Spleen (tissue), 11 donors: Measurements from ENCODE around the gene NCL. TPM values are rescaled to one million over a fixed set of nuclear protein-coding genes. Genes with fewer than 3 reads are reported as not detected.
"Not testable (repeated sequence)": the region's sequence is repeated elsewhere in the genome, so short reads cannot be mapped to it uniquely, and the experiment has no call there.

Source experiments
- DNase-seq: peaks from one replicate; pipeline ENCODE4 v3.0.0-alpha.2; 2020
- H3K27ac ChIP-seq, 8 donors: fragments of 200-600 bp; sonication (generic) in 7 of 8; 1 replicate in 4 of 8; 2 replicates in 4 of 8; pipeline versions ENCODE4 v1.5.0 to v1.8.0; 2016 to 2021; ENCODE audit warnings: inconsistent platforms in 4 of 8, mild to moderate bottlenecking in 4 of 8, moderate library complexity in 1 of 8
- H3K27me3 ChIP-seq, 7 donors: fragments of 200-600 bp; sonication (generic) in 6 of 7; replicated peaks in 1 of 7; 1 replicate in 4 of 7; 2 replicates in 3 of 7; pipeline versions ENCODE4 v1.5.0 to v1.8.0; 2016 to 2021; ENCODE audit warnings: inconsistent platforms in 3 of 7, mild to moderate bottlenecking in 1 of 7
- H3K36me3 ChIP-seq, 6 donors: fragments of 200-600 bp; sonication (generic) in 5 of 6; 1 replicate in 4 of 6; 2 replicates in 2 of 6; pipeline versions ENCODE4 v1.5.0 to v1.8.0; 2016 to 2021; ENCODE audit warnings: inconsistent platforms in 2 of 6
- H3K4me1 ChIP-seq, 6 donors: fragments of 200-600 bp; sonication (generic) in 5 of 6; 1 replicate in 3 of 6; 2 replicates in 3 of 6; pipeline versions ENCODE4 v1.5.0 to v1.8.0; 2016 to 2021; ENCODE audit warnings: inconsistent platforms in 3 of 6
- H3K4me3 ChIP-seq, 8 donors: fragments of 200-600 bp; sonication (generic) in 7 of 8; 1 replicate in 4 of 8; 2 replicates in 4 of 8; pipeline versions ENCODE4 v1.5.0 to v1.8.0; 2016 to 2021; ENCODE audit warnings: inconsistent platforms in 4 of 8, mild to moderate bottlenecking in 4 of 8, moderate library complexity in 2 of 8
- H3K9me3 ChIP-seq, 8 donors: fragments of 200-600 bp; sonication (generic) in 7 of 8; 1 replicate in 4 of 8; 2 replicates in 4 of 8; pipeline versions ENCODE4 v1.5.0 to v1.8.0; 2016 to 2021; ENCODE audit warnings: inconsistent platforms in 4 of 8
- WGBS, 5 donors: extraction: QIAGEN DNeasy Blood & Tissue Kit in 3 of 5; methylation state at CpG; one replicate each; pipeline versions ENCODE4 v1.1.5 to v1.1.7; 2013 to 2018; 5-methylcytosine and 5-hydroxymethylcytosine counted together
- intact Hi-C: fragments of 100-400 bp; cut with DNase I; formaldehyde crosslinking; loops from one replicate; pipeline ENCODE4 v1.15.0; 2023; ENCODE audit warnings: low total_unique reads
- polyA plus RNA-seq, 3 donors: library from polyadenylated mRNA; stranded (reverse); fragments of 200-250 nt; gene quantifications; one replicate each; pipeline ENCODE4 v1.2.1, GENCODE V29; 2013
- small RNA-seq, 4 donors: library from RNA; depleted of rRNA; stranded (forward); fragments of <200 nt; gene quantifications; one replicate each; pipeline ENCODE3, GENCODE V24; 2016
- total RNA-seq, 7 donors: library from RNA; depleted of rRNA in 3 of 7; stranded (reverse); fragments of >200 nt in 3 of 7; fragmentation: NEBNext Ultra II Directional in 4 of 7; extraction: Animal tissue kit (Norgen Biotek cat#: 25700) in 4 of 7; gene quantifications; one replicate each; pipeline versions ENCODE4 v1.1.0 to v1.2.1, GENCODE V29; 2016 to 2021
- TF ChIP-seq, protein P1 (sequence below), 11 experiments: fragments of 200-600 bp in 7 of 11; fragments of 450-650 bp in 4 of 11; sonication (generic) in 4 of 11; IDR thresholded peaks in 8 of 11; conservative IDR thresholded peaks in 3 of 11; 1 replicate in 7 of 11; 2 replicates in 4 of 11; pipeline versions ENCODE4 v1.4.0 to v1.8.0; 2016 to 2021; ENCODE audit warnings: antibody characterized with exemption in 11 of 11, inconsistent platforms in 4 of 11, mild to moderate bottlenecking in 1 of 11
- donor health status: healthy with polysubstance abuse.
- donor health status: DM: no; HTN: no; CAD: no; lungs with moderate emphysema.
- donor health status: DM: no; HTN: no; CAD: no.
- donor health status: Bipolar disorder and iron deficiency.
- donor health status: healthy.
- donor health status: DM: no; HTN: no; CAD: no.
- donor health status: DM: yes; HTN: yes; CAD: no.

Gene NCL
- total and polyA plus RNA-seq, 10 donors, result 113 to 424 (median 178) TPM

DNA sequence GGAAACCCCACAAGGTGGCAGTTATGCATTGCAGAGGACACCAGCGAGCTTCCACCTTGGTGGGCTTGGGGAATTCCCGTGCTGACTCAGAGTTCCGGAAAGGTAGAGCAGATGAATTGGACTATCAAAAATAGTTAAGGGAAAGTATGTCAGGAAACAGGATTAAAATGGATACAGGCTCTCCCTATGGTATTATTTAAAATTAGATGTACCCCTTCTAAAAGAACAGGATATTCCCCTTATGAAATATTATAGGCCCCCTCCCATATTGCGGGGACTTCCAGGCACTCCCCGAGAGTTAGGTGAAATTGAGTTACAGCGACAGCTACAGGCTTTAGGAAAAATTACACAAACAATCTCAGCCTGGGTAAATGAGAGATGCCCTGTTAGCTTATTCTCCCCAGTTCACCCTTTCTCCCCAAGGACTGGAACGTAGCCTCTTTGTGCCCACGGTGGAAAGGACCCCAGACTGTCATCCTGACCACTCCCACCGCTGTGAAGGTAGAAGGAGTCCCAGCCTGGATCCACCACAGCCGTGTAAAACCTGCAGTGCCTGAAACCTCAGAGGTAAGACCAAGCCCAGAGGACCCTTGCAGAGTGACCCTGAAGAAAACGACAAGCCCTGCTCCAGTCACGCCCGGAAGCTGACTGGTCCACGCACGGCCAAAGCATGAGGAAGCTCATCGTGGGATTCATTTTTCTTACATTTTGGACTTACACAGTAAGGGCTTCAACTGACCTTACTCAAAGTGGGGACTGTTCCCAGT lies 58.5 kb downstream of the NCL start:
- H3K4me3 ChIP-seq, H3K27me3 ChIP-seq, intact Hi-C loops, DNase-seq, H3K36me3 ChIP-seq: not testable (repeated sequence)
- Histone ChIP-seq H3K27ac (peak overlapping the region in 2 of 8 donors; percentile 69 to 83), H3K4me1 (peaks cover 0 to 27% (median 15%) of the 10 kb centered on the region in 6 donors), H3K9me3 (peaks cover 0 to 11% (median 8%) of the 10 kb centered on the region in 8 donors)
- TF ChIP-seq, protein P1, sequence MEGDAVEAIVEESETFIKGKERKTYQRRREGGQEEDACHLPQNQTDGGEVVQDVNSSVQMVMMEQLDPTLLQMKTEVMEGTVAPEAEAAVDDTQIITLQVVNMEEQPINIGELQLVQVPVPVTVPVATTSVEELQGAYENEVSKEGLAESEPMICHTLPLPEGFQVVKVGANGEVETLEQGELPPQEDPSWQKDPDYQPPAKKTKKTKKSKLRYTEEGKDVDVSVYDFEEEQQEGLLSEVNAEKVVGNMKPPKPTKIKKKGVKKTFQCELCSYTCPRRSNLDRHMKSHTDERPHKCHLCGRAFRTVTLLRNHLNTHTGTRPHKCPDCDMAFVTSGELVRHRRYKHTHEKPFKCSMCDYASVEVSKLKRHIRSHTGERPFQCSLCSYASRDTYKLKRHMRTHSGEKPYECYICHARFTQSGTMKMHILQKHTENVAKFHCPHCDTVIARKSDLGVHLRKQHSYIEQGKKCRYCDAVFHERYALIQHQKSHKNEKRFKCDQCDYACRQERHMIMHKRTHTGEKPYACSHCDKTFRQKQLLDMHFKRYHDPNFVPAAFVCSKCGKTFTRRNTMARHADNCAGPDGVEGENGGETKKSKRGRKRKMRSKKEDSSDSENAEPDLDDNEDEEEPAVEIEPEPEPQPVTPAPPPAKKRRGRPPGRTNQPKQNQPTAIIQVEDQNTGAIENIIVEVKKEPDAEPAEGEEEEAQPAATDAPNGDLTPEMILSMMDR (IDR thresholded peaks at IDR 0.05 in 8 of 11, conservative IDR thresholded peaks at IDR 0.05 in 3 of 11), result peak in 10 of 11 experiments; percentile 39 to 70 (median 58)
- 11 to 26% (median 12%) methylated on average over 14 to 16 of the region's 16 CpGs for WGBS, 5 donors

DNA sequence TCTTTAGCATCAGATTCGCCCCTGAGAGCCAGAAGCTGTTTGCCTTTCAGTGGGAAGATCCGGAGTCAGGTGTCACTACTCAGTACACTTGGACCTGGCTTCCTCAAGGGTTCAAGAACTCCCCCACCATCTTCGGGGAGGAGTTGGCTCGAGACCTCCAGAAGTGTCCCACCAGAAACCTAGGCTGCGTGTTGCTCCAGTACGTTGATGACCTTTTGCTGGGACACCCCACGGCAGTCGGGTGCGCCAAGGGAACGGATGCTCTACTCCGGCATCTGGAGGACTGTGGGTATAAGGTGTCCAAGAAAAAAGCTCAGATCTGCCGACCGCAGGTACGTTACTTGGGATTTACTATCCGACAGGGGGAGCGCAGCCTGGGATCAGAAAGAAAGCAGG lies 60.1 kb downstream of the NCL start:
- H3K4me3 ChIP-seq, H3K27me3 ChIP-seq, H3K36me3 ChIP-seq, H3K9me3 ChIP-seq, H3K27ac ChIP-seq, intact Hi-C loops: not testable (repeated sequence)
- peak; percentile 57 for DNase-seq
- 93 to 96% (median 95%) methylated on average over 16 of the region's 16 CpGs for WGBS, 5 donors
- peaks cover 8 to 43% (median 27%) of the 10 kb centered on the region in 6 donors for H3K4me1 ChIP-seq

Small RNA genes lying within 50 kb of the gene (small RNA-seq; reads per million reads assigned to genes)
- gene RNU2-22P (0 to 0.07 (median 0.03) reads per million in 4 donors), gene SNORA75 (79.5 to 149 (median 116) reads per million in 4 donors), gene SNORD20 (0 reads per million in 4 donors), gene SNORD82 (2,436 to 4,602 (median 4,028) reads per million in 4 donors)

Other genes starting within 250 kb of the NCL start
- 10 to 100 TPM; 10.7 to 17.5 (median 11.9) TPM for gene B3GNT7, start 68.8 kb downstream of the NCL start, total RNA-seq
- gene B3GNT7, start 68.8 kb downstream of the NCL start, polyA plus RNA-seq, result 1 to 10 TPM in 2 of 3 donors, under 1 TPM in 1; 0.96 to 1.7 (median 1.4) TPM
- gene NMUR1, start 66.0 kb upstream of the NCL start, total RNA-seq, result 1 to 10 TPM in 6 of 7 donors, under 1 TPM in 1; 0.79 to 6.2 (median 3.1) TPM
- gene NMUR1, start 66.0 kb upstream of the NCL start, polyA plus RNA-seq, result 1 to 10 TPM in 1 of 3 donors, under 1 TPM in 2; 0.32 to 1.0 (median 0.83) TPM
- not detected for gene TEX44, start 128.4 kb upstream of the NCL start, total RNA-seq
- not detected for gene TEX44, start 128.4 kb upstream of the NCL start, polyA plus RNA-seq
- gene PTMA, start 244.0 kb upstream of the NCL start, total RNA-seq, result 100 to 1,000 TPM; 509 to 901 (median 767) TPM
- 1,000 to 10,000 TPM; 1,653 to 2,114 (median 1,725) TPM for gene PTMA, start 244.0 kb upstream of the NCL start, polyA plus RNA-seq